ENCODE results near the gene DAGLA.

- TF ChIP-seq EZH2 (IDR thresholded peaks at IDR 0.05; ENCODE audit: borderline replicate concordance, insufficient read depth, low read depth, low read length, poor library complexity, severe bottlenecking), result no peak
- TF ChIP-seq, protein P1, sequence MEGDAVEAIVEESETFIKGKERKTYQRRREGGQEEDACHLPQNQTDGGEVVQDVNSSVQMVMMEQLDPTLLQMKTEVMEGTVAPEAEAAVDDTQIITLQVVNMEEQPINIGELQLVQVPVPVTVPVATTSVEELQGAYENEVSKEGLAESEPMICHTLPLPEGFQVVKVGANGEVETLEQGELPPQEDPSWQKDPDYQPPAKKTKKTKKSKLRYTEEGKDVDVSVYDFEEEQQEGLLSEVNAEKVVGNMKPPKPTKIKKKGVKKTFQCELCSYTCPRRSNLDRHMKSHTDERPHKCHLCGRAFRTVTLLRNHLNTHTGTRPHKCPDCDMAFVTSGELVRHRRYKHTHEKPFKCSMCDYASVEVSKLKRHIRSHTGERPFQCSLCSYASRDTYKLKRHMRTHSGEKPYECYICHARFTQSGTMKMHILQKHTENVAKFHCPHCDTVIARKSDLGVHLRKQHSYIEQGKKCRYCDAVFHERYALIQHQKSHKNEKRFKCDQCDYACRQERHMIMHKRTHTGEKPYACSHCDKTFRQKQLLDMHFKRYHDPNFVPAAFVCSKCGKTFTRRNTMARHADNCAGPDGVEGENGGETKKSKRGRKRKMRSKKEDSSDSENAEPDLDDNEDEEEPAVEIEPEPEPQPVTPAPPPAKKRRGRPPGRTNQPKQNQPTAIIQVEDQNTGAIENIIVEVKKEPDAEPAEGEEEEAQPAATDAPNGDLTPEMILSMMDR (IDR thresholded peaks at IDR 0.05), result no peak
These were observed 19.6 kb downstream of the DAGLA start for GRCh38 chr11:61699737-61700160.
